Mesendoderm (in vitro differentiated cells): ENCODE data around the gene CRADD.
A peak's percentile ranks its signal among the peaks of the same experiment; 100 is the strongest.

Experiments
- DNase-seq: peaks from one replicate; pipeline ENCODE4 v3.0.0; 2013
- H2AK5ac ChIP-seq: 2 replicates; pipeline ENCODE4 v1.6.1; 2013; ENCODE audit warnings: low read length, inconsistent platforms
- H2BK120ac ChIP-seq: 2 replicates; pipeline ENCODE4 v1.6.1; 2013; ENCODE audit warnings: low read depth, mild to moderate bottlenecking, low read length, moderate library complexity, mixed read lengths
- H2BK15ac ChIP-seq: replicated peaks from 2 replicates; pipeline ENCODE4 v1.6.1; 2013; ENCODE audit warnings: low read depth, mild to moderate bottlenecking, moderate library complexity
- H2BK5ac ChIP-seq: 2 replicates; pipeline ENCODE4 v1.6.1; 2013; ENCODE audit warnings: low read length, inconsistent platforms
- H3K18ac ChIP-seq: 2 replicates; pipeline ENCODE4 v1.6.1; 2013; ENCODE audit warnings: mild to moderate bottlenecking, low read length, mixed read lengths
- H3K23ac ChIP-seq: one replicate; pipeline ENCODE4 v1.6.1; 2013; ENCODE audit warnings: low read length
- H3K27ac ChIP-seq: 2 replicates; pipeline ENCODE4 v1.5.1; 2013; ENCODE audit warnings: low read depth, mild to moderate bottlenecking, inconsistent platforms, low read length, moderate library complexity
- H3K27me3 ChIP-seq: 2 replicates; pipeline ENCODE4 v1.6.1; 2013; ENCODE audit warnings: low read length, control low read depth, mild to moderate bottlenecking, inconsistent platforms; ENCODE audit not compliant: insufficient read depth, poor library complexity
- H3K36me3 ChIP-seq: 2 replicates; pipeline ENCODE4 v1.6.1; 2013; ENCODE audit warnings: low read length, inconsistent platforms; ENCODE audit not compliant: control insufficient read depth, insufficient read depth
- H3K4ac ChIP-seq: one replicate; pipeline ENCODE4 v1.6.1; 2013; ENCODE audit warnings: low read depth, mild to moderate bottlenecking, low read length, moderate library complexity
- H3K4me1 ChIP-seq: 2 replicates; pipeline ENCODE4 v1.6.1; 2013; ENCODE audit warnings: low read depth, low read length, inconsistent platforms; ENCODE audit not compliant: control insufficient read depth
- H3K4me2 ChIP-seq: 2 replicates; pipeline ENCODE4 v1.6.1; 2013; ENCODE audit warnings: low read length
- H3K4me3 ChIP-seq: 2 replicates; pipeline ENCODE4 v1.5.1; 2013; ENCODE audit warnings: mild to moderate bottlenecking, low read length
- H3K56ac ChIP-seq: one replicate; pipeline ENCODE4 v1.6.1; 2013; ENCODE audit warnings: low read length
- H3K79me1 ChIP-seq: 2 replicates; pipeline ENCODE4 v1.6.1; 2013; ENCODE audit warnings: low read length, inconsistent platforms
- H3K79me2 ChIP-seq: 2 replicates; pipeline ENCODE4 v1.6.1; 2013; ENCODE audit warnings: mild to moderate bottlenecking, low read length; ENCODE audit not compliant: control insufficient read depth, insufficient read depth
- H3K9ac ChIP-seq: 2 replicates; pipeline ENCODE4 v1.6.1; 2013; ENCODE audit warnings: low read length, inconsistent platforms
- H4K5ac ChIP-seq: one replicate; pipeline ENCODE4 v1.6.1; 2013; ENCODE audit warnings: low read length
- H4K8ac ChIP-seq: one replicate; pipeline ENCODE4 v1.6.1; 2013; ENCODE audit warnings: low read depth, mild to moderate bottlenecking, control low read depth, low read length, moderate library complexity
- WGBS: extraction: QIAGEN DNeasy Blood & Tissue Kit; methylation state at CpG from one replicate; pipeline ENCODE4 v1.1.7; 2013; ENCODE audit warnings: low lambda C conversion rate, missing lambda C conversion rate; ENCODE audit not compliant: insufficient coverage; ENCODE audit errors: extremely low coverage; 5-methylcytosine and 5-hydroxymethylcytosine counted together

The CRADD gene

GRCh38 chr12:93772003-93772700 is 95.0 kb downstream of the CRADD start:
- Histone ChIP-seq H4K5ac (no peak overlapping the region), H3K4me1 (no peaks in the 10 kb centered on the region), H3K79me1 (no peaks in the 10 kb centered on the region), H3K4me2 (no peak overlapping the region), H3K4ac (no peak overlapping the region), H2BK5ac (no peak overlapping the region), H2BK15ac (peak overlapping the region; percentile 14), H3K4me3 (no peak overlapping the region), H3K18ac (no peak overlapping the region), H3K27me3 (no peaks in the 10 kb centered on the region), H2BK120ac (no peak overlapping the region), H3K56ac (no peak overlapping the region), H3K23ac (no peak overlapping the region), H3K79me2 (no peaks in the 10 kb centered on the region), H3K36me3 (no peaks in the 10 kb centered on the region), H4K8ac (no peak overlapping the region), H3K9ac (no peak overlapping the region), H3K27ac (no peak overlapping the region), H2AK5ac (no peak overlapping the region)
- no peak for DNase-seq
- WGBS = no CpG with 5 or more reads among the region's 3 CpGs

- DNase-seq = no peak
- no peak overlapping the region for H3K4me3 ChIP-seq
These were observed 96.1 kb downstream of the CRADD start for GRCh38 chr12:93773122-93773871.

GRCh38 chr12:93776581-93777018 is 99.4 kb downstream of the CRADD start:
- H3K27me3 ChIP-seq = no peaks in the 10 kb centered on the region
- H3K4me1 ChIP-seq = no peaks in the 10 kb centered on the region
- H3K79me1 ChIP-seq = no peaks in the 10 kb centered on the region
- H3K27ac ChIP-seq = no peak overlapping the region
- no peak overlapping the region for H2BK120ac ChIP-seq
- H3K4me2 ChIP-seq = no peak overlapping the region
- H2AK5ac ChIP-seq = no peak overlapping the region
- no peaks in the 10 kb centered on the region for H3K36me3 ChIP-seq
- no peak overlapping the region for H3K56ac ChIP-seq
- H3K9ac ChIP-seq = no peak overlapping the region
- DNase-seq = no peak
- no peak overlapping the region for H2BK15ac ChIP-seq
- no peak overlapping the region for H3K18ac ChIP-seq
- no peak overlapping the region for H3K4me3 ChIP-seq
- no peaks in the 10 kb centered on the region for H3K79me2 ChIP-seq
- WGBS = no CpG with 5 or more reads among the region's 2 CpGs
- H4K8ac ChIP-seq = no peak overlapping the region
- no peak overlapping the region for H4K5ac ChIP-seq
- no peak overlapping the region for H3K4ac ChIP-seq
- H3K23ac ChIP-seq = no peak overlapping the region
- no peak overlapping the region for H2BK5ac ChIP-seq

More at GRCh38 chr12:93773122-93773871, 96.1 kb downstream of the CRADD start:
- H3K23ac ChIP-seq = no peak overlapping the region
- H2AK5ac ChIP-seq = no peak overlapping the region
- H4K8ac ChIP-seq = no peak overlapping the region
- no peak overlapping the region for H3K4me2 ChIP-seq
- WGBS = no CpG with 5 or more reads among the region's 5 CpGs
- H2BK5ac ChIP-seq = no peak overlapping the region
- no peak overlapping the region for H3K56ac ChIP-seq
- H3K9ac ChIP-seq = no peak overlapping the region
- H3K27ac ChIP-seq = no peak overlapping the region
- no peaks in the 10 kb centered on the region for H3K36me3 ChIP-seq
- H4K5ac ChIP-seq = no peak overlapping the region
- no peaks in the 10 kb centered on the region for H3K79me2 ChIP-seq
- H2BK120ac ChIP-seq = no peak overlapping the region
- no peaks in the 10 kb centered on the region for H3K27me3 ChIP-seq
- H3K4me1 ChIP-seq = no peaks in the 10 kb centered on the region
- H3K4ac ChIP-seq = no peak overlapping the region
- no peak overlapping the region for H3K18ac ChIP-seq
- H2BK15ac ChIP-seq = no peak overlapping the region
- H3K79me1 ChIP-seq = no peaks in the 10 kb centered on the region

- Histone ChIP-seq H2BK120ac (no peak overlapping the region), H3K27me3 (no peaks in the 10 kb centered on the region), H4K8ac (no peak overlapping the region), H3K36me3 (no peaks in the 10 kb centered on the region), H3K4me3 (no peak overlapping the region), H3K79me1 (no peaks in the 10 kb centered on the region), H3K23ac (no peak overlapping the region), H3K4ac (no peak overlapping the region), H3K9ac (no peak overlapping the region), H3K18ac (no peak overlapping the region), H3K4me1 (no peaks in the 10 kb centered on the region), H2BK15ac (no peak overlapping the region), H4K5ac (no peak overlapping the region), H2BK5ac (no peak overlapping the region), H2AK5ac (no peak overlapping the region), H3K4me2 (no peak overlapping the region), H3K56ac (no peak overlapping the region), H3K27ac (no peak overlapping the region), H3K79me2 (no peaks in the 10 kb centered on the region)
- no CpG with 5 or more reads among the region's 3 CpGs for WGBS
- DNase-seq = no peak
These were observed 100.1 kb downstream of the CRADD start for GRCh38 chr12:93777254-93777653.

GRCh38 chr12:93778306-93778705 is 101.1 kb downstream of the CRADD start:
- H3K36me3 ChIP-seq = no peaks in the 10 kb centered on the region
- H2AK5ac ChIP-seq = no peak overlapping the region
- H3K4me3 ChIP-seq = no peak overlapping the region
- no peak overlapping the region for H3K9ac ChIP-seq
- no peak overlapping the region for H3K18ac ChIP-seq
- no peaks in the 10 kb centered on the region for H3K27me3 ChIP-seq
- H3K4me2 ChIP-seq = no peak overlapping the region
- DNase-seq = no peak
- H3K23ac ChIP-seq = no peak overlapping the region
- no peak overlapping the region for H2BK5ac ChIP-seq
- H2BK120ac ChIP-seq = no peak overlapping the region
- H3K4ac ChIP-seq = no peak overlapping the region
- no CpG with 5 or more reads among the region's 5 CpGs for WGBS
- H3K56ac ChIP-seq = no peak overlapping the region
- no peak overlapping the region for H3K27ac ChIP-seq
- no peak overlapping the region for H4K5ac ChIP-seq
- H2BK15ac ChIP-seq = no peak overlapping the region
- no peaks in the 10 kb centered on the region for H3K79me2 ChIP-seq
- H4K8ac ChIP-seq = no peak overlapping the region
- H3K79me1 ChIP-seq = no peaks in the 10 kb centered on the region
- H3K4me1 ChIP-seq = no peaks in the 10 kb centered on the region
